Measurements from ENCODE around the gene EDEM3.

GRCh38 chr1:184785529-184785928 lies 30.9 kb upstream of the EDEM3 start:
- TF ChIP-seq CTCF (IDR thresholded peaks at IDR 0.05) (no peak), POLR2A (IDR thresholded peaks at IDR 0.05) (no peak), POLR2AphosphoS5 (IDR thresholded peaks at IDR 0.05) (no peak), EP300 (IDR thresholded peaks at IDR 0.05; ENCODE audit: low read depth) (no peak)

All from transverse colon (tissue), 4 donors.